ENCODE measurements around the gene SSNA1. TPM values are rescaled to one million over a fixed set of nuclear protein-coding genes. Genes with fewer than 3 reads are reported as not detected.
"Not testable (repeated sequence)": the region's sequence is repeated elsewhere in the genome, so short reads cannot be mapped to it uniquely, and the experiment has no call there.

The SSNA1 gene
- polyA plus RNA-seq, 1 donor = 34.7 TPM

DNA sequence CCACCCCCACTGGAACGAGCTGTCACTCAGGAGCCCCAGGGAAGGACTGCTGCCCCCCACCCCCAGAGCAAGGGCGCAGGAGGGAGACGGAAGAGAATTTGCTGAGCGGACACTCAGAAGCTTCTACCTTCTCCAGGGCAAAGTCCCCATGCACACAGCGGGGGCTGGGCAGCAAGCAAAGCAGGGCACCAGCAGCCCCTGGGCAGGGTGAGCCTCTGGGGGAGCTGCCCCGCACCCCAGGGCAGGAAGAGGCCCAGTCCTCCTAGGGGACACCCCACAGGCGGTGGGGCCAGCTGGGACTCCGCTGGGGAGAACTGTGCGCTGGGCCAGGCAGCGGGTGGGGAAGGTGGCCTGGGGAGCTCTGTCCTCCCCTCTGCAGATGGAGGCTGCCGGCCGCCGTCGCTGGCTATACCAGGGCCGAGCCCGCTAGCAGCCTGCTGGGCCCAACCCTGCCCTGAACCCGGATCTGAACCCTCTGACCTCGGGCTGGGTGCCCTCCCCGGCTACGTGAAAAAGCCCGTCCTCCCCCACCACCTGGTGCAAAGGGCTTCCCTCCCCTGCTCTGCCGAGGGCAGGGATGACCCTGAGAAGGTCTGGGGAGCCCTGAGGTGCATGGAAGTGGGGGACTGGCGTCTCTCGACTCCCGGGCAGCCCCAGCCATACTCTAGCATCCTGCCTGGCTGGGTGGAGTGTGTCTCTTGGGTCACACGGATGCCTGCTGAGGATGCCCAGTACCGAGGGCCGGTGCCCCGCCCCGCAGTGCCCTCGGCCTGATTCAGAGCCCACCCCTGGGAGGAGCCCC is 41.6 kb downstream of the SSNA1 start:
- no peak for DNase-seq

DNA sequence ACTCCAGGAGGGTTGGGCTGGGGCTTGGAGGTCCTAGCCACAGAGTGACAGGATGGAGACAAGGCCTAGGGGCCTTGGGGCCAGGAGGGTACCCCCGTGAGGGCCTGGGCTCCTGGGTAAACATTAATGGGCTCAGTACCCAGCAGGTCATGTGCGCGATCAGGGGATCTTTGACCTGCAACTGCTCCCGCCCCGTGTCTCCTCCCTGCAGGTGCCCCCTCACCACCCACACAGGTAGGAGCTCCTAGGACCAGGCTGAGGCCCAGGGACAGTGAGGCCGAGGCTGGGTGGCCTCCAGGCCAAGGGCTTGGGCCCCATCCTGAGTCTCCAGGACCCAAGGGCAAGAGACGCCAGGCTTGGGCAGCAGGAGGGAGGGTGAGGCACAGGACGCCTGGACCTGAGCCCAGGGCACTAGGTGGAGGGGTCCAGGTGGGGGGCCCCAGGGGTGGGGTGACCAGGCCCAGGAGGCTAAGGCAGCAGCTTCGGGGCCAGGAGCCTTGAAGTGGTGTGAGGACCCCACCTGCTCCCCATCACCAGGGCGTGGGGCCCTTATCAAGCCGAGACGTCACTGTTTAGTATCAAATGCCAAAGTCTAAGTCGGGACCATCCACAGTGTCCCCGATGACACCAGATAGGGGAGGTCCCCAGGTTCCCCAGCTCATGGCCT is 42.4 kb downstream of the SSNA1 start, which contains the start of gene SLC34A3:
TSS of gene SLC34A3 (plus strand) at position 197 of the 667 bp plus-strand sequence. CDS start 802 bp downstream, outside the sequence.
- DNase-seq = no peak

DNA sequence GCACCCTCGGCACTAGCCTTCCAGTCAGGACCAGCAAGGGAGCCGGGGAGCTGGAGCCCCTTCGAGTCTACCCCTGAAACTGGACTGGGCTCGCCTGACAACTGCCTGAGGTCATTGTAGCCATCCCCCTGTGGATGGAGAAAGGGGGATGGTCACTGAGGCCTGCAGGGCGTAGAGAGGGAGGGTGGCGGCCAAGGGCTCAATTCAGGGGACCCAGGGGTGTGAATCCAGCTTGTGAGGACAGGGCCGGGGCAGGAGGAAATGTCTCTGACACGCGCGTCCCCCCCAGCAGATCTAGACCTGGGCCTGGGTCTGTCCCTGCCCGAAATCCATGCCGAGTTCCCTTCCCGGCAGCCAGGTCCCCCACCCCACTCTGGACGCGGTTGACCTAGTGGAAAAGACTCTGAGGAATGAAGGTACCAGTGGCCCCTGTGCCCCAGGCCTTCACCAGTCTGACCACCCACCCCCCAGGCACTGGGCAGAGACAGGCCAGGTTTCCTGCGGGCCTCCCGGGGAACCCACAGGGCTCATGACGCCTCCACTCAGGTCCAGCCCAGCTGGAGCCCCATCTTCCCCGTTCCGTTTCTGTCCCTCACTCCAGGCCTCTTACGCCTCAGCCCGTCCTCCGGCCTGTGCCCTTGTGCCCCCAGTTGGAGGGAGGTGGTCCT is 43.0 kb downstream of the SSNA1 start:
- DNase-seq = no peak

DNA sequence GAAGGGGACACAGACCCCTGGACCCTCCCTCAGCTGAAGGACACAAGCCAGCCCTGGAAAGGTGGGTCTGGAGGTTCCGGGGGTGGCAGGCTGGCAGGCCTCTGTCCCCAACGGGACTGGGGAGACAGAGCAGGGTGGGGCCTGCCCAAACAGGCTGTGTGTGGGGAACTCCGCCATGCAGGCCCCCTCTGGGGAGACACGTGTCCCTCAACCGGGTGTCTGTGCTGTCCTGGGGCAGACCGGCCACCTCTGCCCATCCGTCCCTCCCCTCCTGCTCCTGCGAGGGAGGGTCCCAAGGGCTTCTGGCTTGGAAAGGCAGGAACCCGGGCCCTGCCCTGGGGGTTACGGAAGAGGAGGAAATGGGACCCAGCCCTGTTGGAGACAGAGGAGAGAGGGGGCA is 43.6 kb downstream of the SSNA1 start:
- no peak for DNase-seq

DNA sequence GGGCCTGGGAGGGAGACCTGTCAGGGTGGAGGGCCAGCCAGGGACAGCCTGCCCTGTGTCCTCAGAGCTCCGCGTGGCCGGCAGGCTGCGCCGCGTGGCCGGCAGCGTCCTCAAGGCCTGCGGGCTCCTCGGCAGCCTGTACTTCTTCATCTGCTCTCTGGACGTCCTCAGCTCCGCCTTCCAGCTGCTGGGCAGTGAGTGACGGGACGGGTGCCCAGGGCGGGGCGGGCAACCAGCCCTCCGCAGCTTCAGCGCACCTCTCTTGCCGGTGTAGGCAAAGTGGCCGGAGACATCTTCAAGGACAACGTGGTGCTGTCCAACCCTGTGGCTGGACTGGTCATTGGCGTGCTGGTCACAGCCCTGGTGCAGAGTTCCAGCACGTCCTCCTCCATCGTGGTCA is 44.0 kb downstream of the SSNA1 start:
- DNase-seq = no peak

DNA sequence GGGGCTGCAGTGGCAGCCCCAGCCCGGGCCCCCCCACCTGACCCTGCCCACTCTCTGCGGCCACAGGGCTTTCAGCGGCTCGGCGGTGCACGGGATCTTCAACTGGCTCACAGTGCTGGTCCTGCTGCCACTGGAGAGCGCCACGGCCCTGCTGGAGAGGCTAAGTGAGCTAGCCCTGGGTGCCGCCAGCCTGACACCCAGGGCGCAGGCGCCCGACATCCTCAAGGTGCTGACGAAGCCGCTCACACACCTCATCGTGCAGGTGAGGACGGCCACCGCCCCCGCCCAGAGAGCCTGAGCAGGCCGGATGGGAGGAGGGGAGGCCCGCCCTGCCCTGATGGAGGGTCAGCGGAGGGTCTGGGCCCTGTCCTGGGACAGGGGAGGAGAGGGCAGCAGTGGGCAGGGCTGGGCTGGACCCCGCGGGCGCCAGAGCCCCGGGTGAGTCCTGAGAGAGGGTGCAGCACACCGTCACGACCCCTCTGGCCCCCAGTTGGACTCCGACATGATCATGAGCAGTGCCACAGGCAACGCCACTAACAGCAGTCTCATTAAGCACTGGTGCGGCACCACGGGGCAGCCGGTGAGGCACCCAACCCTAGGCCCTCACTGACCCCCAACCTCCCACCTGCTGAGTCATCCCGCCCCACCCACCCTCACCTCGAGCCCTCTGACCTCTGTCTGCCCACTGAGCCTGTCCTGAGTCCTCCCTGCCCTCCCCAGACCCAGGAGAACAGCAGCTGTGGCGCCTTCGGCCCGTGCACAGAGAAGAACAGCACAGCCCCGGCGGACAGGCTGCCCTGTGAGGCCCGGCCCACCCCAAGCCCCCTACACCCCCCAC is 44.9 kb downstream of the SSNA1 start:
- no peak for DNase-seq

DNA sequence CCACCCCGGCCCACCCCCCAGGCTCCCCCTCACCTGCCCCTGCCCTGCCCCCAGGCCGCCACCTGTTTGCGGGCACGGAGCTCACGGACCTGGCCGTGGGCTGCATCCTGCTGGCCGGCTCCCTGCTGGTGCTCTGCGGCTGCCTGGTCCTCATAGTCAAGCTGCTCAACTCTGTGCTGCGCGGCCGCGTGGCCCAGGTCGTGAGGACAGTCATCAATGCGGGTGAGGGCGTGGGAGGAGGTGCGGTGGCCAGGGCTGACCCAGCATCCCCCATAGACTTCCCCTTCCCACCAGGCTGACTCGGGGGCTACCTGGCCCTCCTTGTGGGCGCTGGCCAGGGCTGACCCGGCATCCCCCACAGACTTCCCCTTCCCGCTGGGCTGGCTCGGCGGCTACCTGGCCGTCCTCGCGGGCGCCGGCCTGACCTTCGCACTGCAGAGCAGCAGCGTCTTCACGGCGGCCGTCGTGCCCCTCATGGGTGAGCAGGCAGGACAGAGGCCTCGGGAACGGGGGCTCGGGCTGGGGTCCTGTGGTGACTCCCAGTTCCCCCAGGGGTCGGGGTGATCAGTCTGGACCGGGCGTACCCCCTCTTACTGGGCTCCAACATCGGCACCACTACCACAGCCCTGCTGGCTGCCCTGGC is 45.7 kb downstream of the SSNA1 start:
- DNase-seq = no peak

DNA sequence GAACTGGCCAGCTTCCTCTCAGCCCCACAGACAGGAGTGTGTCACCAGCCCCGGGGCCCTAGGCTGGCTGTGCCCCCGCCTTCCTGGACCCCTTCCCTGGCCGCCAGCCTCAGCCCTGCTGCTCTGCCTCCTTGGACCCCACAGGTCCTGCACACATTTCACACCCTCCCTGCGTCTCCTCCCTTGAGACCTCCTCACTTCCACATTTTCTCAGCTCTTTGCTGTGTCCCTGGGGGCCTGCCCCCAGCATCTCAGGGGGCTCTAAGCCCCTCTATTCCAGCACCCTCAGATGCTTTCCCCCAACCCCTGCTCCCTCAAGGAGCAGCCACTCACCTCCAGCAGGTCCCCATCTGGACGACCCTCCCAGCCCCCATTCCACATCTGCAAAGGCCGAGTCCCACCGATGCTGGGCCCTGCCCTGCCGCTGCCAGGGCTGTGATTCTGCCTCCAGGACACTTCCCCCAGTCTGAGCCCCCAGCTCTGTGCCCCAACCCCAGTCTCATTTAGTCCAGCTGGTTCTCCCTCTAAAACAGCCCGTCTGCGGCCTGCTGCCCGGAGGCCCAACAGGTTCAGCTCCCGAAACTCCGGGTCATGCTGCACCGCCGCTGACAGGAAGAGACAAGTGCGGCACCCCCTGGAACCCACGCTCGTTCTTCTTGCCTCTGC is 46.4 kb downstream of the SSNA1 start:
- DNase-seq = no peak

DNA sequence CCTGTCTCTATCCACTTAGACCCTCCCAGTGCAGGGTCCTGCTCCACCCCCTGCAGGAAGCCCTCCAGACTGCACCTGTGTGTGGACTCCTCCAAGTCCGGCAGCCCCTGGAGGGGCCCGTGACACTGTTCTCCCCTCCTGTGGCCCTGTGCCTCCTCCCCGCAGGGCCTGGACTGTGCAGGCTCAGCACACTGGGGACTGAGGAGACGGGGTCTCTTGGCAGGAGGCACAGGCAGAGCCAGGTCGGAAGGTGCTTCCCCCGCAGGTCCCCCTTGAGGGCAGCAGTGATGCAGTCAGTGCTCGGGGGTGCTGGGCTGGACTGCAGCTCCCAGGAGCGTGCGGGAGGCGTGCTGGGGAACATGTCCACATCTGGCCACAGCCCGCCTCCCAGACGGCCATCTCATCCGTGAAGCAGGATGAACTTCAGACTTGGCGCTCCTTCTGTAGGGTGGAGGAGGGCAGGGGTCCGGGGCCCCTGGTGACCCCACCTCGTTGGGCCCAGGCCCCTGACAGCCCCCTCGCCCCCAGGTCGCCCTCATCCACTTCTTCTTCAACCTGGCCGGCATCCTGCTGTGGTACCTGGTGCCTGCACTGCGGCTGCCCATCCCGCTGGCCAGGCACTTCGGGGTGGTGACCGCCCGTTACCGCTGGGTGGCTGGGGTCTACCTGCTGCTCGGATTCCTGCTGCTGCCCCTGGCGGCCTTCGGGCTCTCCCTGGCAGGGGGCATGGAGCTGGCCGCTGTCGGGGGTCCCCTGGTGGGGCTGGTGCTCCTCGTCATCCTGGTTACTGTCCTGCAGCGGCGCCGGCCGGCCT is 47.2 kb downstream of the SSNA1 start:
- no peak for DNase-seq

DNA sequence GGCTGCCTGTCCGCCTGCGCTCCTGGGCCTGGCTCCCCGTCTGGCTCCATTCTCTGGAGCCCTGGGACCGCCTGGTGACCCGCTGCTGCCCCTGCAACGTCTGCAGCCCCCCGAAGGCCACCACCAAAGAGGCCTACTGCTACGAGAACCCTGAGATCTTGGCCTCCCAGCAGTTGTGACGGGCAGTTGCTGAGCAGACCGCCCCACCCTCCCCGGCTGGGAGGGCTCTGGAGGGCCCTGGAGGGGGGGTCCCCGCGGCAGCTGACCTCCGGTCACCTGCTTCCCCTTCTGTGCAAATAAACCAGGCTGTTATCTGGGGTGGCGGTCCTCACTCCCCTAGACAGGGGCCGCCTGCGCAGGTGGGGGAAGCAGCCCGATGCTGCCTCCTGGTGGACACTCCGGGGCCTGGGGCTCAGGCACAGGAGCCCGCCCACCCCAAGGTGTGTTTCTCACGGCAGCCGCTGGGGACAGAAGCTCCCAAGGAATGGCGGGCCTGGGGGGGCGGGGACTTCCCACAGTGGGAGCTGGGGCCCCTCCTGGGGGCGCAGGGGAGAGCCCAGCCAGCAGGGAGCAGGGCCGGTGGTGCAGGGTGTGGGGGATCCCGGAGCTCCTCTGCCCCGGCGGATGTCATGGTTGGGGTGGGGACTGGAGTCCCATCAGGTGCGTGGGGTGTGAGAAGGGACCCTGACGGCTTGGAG is 47.9 kb downstream of the SSNA1 start:
- DNase-seq = peak; percentile 84

DNA sequence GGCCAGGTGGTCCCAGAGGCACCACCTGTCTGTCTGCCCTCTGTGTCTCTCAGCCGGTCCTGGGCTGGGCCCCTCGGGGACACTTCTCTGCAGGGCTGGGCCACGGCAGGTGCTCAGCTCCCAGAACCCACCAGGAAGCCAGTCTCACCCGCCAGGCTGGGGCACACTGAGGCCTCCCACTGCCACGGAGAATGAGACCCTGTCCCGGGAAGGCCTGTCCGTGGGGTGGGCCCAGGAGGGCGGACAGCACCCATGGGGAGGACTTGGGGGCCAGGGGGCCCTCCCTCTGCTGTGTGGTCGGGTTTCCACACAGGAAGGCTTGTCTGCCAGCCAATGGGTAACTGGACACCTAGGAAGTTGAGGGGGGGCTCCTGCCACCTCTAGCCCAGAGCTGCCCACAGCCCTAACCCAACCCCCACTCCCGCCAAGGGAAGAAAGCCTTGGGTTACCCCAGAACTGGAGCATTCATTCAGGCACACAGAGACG is 48.5 kb downstream of the SSNA1 start:
- DNase-seq = no peak

DNA sequence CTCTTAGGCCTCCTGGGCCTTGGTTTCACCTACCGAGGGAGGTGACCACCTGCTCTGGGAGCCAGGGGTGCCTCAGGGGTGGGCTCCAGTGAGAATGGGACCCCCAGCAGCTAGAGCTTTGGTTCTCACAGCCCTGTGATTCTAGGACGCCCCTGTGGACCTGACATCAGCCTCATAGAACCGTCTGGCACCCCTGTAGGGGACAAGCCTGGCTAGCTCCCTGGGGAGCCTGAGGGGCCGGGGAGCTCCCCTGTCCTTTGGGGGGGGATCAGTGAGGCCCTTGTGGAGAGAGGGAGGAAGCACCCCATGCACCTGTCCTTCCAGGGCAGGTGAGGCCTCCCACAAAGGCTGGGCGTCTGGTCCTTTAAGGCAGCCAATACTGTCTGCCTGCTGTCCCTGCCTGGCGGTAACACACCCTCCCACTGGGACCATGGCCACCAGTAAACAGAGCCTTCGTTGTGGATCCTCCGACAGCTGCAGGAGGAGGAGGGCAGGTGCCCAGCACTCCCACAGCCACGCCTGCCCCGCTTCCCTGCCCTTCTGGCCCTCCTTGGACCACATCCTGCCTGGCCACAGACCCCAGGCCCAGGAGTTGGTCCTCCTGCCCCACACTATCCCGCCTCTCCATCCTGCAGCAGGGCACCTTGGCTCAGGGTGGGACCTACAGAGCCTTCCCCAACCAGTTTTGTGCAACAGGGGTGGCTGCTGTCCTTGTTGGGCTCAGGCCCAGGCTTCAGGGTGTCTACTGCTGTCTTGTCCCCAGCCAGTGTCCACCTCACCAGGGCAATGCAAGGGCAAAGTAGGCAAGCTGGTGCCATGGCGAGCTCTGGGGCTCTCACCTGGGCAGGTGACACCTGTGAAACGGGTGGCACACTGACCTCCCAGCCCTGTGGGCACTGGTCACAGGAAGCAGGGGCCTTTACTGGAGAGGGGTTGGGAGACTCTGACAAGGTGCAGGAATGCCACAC is 49.6 kb downstream of the SSNA1 start:
- no peak for DNase-seq

DNA sequence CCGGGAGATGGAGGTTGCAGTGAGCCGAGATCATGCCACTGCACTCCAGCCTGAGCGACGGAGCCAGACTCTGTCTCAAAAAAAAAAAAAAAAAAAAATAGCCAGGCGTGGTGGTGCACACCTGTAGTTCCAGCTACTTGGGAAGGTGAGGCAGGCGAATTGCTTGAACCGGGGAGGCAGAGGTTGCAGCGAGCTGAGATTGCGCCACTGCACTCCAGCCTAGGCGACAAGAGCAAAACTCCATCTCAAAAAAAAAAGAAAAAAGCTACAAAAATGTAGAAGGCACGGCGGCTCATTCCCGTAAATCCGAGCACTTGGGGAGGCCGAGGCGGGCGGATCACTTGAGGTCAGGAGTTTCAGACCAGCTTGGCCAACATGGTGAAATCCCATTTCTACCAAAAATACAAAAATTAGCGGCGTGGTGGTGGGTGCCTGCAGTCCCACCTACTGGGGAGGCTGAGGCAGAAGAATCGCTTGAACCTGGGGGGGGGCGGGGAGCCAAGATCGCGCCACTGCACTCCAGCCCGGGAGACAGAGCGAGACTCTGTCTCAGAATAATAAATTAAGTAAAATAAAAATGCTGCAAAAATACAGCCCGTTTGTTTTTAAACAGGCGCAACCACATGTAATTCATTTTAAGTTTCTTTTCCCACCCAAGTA is 51.2 kb downstream of the SSNA1 start:
- not testable (repeated sequence) for DNase-seq

All from left kidney (tissue), 2 donors.